ENCODE data around the gene ADI1.
"Not testable (repeated sequence)": the region's sequence is repeated elsewhere in the genome, so short reads cannot be mapped to it uniquely, and the experiment has no call there.

Gene ADI1

DNA sequence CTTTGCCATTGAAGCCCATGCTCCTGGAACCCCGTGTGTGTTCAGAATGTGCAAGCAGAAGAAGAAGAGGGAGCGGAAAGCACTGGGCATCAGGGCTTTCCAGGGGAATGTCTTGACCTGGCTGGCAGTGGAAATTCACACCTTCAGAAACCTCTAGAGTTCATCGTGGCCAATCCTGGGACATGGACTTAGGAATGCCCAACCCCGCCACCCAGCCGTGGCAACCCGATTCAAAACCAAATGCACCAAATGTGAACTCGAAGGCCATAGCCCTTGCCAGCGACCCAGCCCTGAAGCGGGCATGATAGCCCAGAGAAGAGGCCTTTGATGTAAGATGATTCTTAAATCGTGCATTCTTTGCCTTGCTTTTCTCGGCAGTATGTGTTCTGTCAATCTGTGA lies 69.4 kb downstream of the ADI1 start:
- no peak for DNase-seq (ENCODE audit: low spot score)

DNA sequence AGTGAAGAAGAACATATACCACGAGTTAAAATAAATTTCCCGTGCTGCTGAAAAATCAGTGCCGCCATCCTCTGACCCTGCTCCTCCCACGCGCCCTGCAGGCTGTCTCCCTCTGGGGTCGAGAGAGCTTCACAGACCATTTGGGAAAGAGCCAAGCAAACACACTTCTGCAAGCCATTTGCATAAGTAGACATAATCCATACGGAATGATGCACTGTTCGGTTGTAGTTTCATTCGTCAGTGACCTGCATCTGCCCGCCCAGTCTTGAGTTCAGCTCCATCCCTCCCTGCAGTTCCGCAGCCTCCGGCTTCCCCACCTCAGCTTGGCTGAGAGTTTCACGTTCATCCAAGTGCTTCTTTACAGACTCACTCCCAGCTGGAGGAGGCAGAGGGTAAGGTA lies 70.2 kb downstream of the ADI1 start:
- DNase-seq (ENCODE audit: low spot score) = no peak

DNA sequence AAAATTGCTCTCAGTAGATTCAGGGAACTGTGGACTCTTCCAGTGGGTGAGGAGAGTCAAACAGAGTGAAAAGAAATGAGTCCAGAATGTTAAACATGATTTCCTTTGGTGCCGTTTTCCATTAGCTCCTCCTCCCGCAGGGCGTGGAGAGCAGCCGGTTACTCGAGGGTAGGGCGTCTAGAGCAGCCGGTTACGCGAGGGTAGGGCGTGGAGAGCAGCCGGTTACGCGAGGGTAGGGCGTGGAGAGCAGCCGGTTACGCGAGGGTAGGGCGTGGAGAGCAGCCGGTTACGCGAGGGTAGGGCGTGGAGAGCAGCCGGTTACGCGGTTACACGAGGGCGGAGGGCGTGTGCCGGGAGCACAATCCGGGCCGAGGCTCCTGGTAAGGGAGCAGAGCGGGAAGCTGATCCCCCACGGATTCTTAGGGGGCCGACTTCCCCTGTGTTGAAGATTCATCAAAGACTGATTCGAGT lies 70.9 kb downstream of the ADI1 start:
- DNase-seq (ENCODE audit: low spot score) = not testable (repeated sequence)

DNA sequence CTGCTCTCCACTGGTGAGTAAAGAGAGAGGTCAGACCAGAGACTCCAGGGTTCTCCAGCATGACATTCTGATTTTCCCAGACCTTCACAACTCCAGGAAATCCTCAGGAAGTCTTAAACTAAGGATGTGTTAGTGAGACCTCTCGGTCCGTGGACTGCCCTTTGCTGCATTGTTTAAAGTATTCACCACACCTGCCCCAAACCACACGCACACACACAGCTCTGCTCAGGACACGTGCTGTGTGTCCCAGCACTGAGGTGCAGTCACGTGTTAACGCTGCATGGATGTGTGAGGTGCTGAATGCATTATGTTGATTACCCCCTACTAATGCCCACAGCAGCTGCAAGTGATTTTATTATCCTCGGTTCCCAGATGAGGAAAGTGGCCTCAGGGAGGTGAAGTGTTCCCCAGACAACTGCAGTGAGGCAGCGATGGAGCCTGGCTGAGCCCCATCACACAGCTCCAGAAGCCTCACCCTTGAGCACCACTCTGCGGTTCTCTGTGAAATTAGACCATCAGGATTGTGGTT lies 71.5 kb downstream of the ADI1 start:
- no peak for DNase-seq (ENCODE audit: low spot score)

All from SK-N-DZ (cell line).